ENCODE data around the gene TCEA2.

TCEA2 gene

DNA sequence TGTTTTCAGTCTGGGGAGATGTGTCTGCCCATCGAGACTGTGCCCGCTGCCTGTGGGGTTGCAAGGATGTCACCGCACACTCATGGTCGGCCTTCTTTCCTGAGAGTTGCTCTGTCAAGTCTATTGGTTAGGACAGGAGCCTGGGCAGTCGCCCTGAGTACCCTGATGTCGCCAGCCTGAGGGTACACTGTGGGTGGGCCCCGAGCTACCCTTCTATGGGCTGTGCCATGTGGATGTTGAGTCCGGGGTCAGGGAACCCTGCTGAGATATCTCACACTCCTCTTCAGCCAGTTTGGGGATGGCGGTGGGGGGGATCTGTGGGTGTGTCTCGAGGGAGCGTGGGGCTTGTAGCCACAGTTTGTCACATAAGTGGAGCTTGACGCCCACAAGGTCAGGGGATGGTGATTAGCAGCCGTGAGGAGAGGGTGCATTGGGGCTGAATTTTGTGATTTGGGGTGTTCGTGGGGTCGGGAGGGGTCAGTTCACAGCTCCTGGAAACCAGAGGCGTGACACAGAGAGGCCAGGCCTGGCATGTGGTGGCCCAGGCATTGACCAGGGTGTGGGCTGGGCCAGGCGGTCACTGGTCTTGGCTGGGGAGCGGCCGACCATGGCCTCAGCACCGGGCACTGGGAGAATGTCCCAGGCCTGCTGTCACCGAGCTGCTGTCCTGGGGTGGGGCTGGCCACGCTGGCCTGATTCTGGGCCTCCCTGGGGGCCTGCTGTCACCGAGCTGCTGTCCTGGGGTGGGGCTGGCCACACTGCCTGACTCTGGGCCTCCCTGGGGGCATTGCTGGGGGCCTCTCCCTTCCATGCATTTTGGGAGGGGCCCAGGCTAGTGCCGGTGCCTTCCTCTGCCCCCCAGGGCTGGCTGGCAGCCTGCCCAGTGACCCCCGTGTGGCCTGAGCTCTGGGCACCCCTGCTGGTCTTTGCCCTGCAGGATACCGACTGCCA lies 46.0 kb downstream of the TCEA2 start:
- DNase-seq (ENCODE audit: low spot score): no peak
- TF ChIP-seq, protein P1, sequence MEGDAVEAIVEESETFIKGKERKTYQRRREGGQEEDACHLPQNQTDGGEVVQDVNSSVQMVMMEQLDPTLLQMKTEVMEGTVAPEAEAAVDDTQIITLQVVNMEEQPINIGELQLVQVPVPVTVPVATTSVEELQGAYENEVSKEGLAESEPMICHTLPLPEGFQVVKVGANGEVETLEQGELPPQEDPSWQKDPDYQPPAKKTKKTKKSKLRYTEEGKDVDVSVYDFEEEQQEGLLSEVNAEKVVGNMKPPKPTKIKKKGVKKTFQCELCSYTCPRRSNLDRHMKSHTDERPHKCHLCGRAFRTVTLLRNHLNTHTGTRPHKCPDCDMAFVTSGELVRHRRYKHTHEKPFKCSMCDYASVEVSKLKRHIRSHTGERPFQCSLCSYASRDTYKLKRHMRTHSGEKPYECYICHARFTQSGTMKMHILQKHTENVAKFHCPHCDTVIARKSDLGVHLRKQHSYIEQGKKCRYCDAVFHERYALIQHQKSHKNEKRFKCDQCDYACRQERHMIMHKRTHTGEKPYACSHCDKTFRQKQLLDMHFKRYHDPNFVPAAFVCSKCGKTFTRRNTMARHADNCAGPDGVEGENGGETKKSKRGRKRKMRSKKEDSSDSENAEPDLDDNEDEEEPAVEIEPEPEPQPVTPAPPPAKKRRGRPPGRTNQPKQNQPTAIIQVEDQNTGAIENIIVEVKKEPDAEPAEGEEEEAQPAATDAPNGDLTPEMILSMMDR (IDR thresholded peaks at IDR 0.05; ENCODE audit: extremely low read depth, missing control alignments): no peak

DNA sequence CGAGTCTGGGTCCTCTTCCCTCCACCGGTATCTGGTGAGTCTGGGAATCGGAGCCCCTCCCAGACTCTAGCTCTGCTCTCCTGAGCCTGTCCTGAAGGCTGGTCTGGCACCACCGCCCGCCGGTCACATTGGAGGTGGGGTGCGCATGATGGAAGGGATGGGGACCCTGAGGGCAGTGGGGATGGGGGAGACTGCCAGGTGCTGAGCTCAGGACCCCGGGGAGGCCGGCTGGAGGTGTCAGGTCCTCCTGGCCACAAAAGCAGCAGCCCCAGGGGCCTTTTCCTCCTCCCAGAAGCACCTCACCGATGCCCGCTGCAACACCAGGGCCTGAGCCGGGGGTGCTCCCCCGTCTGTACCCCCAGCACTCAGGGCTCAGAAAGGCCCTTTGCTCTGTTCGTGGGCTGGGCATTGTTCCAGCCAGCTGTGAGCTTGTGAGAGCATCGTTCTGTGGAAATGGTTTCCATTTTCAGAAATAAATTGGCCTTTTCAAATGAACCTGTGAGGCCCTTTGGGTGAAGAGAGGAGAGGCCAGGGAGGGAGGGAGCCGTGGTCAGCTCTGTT lies 46.9 kb downstream of the TCEA2 start:
- TF ChIP-seq, protein P1 (IDR thresholded peaks at IDR 0.05; ENCODE audit: extremely low read depth, missing control alignments): no peak
- DNase-seq (ENCODE audit: low spot score): no peak

DNA sequence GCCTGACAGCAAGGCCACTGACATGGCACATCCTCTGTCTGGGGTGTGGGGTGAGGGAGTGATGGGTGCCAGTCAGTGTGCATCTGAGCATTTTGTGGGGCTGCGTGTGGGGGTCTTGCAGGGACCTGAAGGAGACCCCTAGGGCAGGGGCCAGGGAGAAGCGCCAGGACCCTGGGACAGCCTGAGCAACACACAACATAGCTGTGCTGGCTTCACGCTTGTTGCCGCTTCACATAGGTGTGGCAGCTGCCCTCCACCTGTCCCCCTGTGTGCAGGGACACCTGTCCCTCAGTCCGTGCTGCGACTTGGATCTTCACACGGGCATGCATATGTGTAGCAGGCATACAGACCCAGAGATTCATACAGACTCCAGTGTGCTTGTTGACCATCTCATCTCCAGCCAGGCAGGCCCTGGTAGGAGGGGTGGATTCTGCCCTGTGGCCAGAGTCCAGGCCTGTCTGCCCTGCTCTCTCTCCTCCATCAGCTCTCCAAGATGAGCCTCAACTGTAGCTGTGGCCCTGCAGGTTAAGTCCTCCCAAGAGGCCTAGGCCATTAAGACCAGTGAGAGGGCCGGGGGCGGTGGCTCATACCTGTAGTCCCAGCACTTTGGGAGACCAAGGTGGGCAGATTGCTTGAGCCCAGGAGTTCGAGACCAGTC lies 47.5 kb downstream of the TCEA2 start:
- TF ChIP-seq, protein P1 (IDR thresholded peaks at IDR 0.05; ENCODE audit: extremely low read depth, missing control alignments): no peak
- DNase-seq (ENCODE audit: low spot score): no peak

DNA sequence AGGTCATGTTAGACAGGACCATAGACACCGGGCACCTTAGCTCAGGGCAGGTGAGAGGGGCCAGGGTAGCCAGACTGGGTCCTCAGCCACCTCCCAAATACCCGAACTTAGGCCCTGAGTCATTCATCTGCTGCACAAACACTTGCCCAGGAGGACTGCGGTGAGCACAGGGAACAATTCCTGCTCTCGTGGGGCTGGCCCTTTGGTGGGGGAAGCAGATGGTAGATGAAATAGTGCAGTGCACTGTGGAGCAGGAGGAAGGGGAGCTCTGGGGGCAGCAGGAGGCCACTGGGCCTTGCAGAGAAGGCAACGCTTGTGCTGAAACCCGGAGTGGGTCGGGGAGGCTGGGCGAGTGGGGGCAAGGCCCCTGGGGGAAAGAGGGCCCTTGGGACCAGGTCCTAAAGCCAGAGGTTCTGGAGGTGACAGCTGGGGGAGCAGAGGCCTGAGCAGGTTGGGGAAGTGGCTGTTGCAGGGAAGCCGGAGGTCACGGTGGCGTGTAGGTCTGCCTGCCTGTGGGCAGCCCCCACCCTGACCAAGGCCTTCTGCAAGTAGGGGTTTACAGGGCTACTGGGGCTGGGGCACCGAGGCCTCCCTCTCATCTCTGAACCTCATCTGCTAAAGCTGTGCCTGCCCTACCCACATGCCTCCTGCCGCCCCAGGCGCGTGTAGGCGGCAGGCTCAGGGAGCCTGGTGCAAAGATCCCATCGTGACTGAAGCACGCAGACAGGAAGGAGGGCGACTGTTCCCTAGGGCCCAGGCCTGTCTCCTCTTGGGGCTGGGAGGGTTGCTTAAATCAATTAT lies 49.0 kb downstream of the TCEA2 start:
- DNase-seq (ENCODE audit: low spot score): no peak
- TF ChIP-seq, protein P1 (IDR thresholded peaks at IDR 0.05; ENCODE audit: extremely low read depth, missing control alignments): no peak

DNA sequence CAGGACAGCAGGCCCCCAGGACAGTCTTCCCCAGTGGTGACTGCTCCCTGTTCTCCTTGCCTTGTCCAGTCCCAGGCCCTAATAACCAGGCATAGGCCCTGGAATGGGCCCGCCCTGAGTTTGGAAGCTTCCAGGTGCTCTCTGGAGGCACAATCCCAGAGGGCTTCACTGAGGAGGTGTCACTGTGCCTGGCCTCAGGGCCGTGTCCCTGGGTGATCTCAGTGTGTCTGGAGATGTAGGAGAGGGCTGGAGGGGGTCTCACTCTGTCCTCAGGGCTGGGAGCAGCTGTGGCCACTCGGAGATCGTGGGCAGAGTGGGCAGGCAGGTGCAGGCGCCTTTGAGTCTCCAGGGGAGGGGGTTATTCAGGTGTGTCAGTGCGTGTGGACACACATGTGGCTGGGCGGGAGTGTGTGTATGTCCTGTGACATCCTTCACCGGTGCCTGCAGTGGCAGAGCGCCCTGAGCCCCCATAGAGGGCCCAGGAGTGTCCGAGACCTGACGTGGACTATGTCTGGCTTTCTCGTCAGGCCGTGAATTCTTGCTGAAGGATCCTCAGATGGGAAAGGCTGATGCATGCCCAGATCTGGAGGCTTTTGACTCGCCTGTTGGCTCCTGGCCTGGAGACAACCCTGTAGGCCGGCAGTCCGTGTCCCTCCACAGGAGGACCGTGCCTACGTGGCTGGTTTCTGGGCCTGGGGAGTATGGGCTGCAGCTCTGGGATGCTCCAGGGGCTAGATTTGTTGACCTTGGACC lies 49.9 kb downstream of the TCEA2 start:
- DNase-seq (ENCODE audit: low spot score): no peak
- TF ChIP-seq, protein P1 (IDR thresholded peaks at IDR 0.05; ENCODE audit: extremely low read depth, missing control alignments): no peak

DNA sequence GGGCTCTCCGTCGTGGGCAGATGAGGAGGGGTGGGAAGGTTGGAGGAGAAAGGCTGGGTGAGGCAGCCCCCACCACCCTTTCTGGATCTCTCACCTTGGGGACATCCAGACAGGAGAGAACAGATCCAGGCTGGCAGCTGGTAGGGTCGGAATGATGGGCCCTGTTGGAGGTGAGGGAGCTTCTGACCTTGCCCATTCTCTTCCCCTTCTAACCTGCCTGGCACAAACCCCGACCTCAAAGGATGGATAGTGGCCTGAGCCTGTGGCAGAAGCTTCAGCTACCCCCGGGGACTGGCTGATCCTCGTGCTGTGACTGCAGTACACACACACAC lies 50.4 kb downstream of the TCEA2 start:
- TF ChIP-seq, protein P1 (IDR thresholded peaks at IDR 0.05; ENCODE audit: extremely low read depth, missing control alignments): no peak
- DNase-seq (ENCODE audit: low spot score): no peak
